HG02943 (cell line): ENCODE results near the gene ZNF121.
"Not testable (repeated sequence)": the region's sequence is repeated elsewhere in the genome, so short reads cannot be mapped to it uniquely, and the experiment has no call there.

Experiments
- ATAC-seq: cut with Tn5 transposase; IDR thresholded peaks from one replicate; pipeline ENCODE4 v1.9.1; 2021; ENCODE audit warnings: mild to moderate bottlenecking, low read depth, moderate library complexity; ENCODE audit not compliant: unreplicated experiment

Gene ZNF121

DNA sequence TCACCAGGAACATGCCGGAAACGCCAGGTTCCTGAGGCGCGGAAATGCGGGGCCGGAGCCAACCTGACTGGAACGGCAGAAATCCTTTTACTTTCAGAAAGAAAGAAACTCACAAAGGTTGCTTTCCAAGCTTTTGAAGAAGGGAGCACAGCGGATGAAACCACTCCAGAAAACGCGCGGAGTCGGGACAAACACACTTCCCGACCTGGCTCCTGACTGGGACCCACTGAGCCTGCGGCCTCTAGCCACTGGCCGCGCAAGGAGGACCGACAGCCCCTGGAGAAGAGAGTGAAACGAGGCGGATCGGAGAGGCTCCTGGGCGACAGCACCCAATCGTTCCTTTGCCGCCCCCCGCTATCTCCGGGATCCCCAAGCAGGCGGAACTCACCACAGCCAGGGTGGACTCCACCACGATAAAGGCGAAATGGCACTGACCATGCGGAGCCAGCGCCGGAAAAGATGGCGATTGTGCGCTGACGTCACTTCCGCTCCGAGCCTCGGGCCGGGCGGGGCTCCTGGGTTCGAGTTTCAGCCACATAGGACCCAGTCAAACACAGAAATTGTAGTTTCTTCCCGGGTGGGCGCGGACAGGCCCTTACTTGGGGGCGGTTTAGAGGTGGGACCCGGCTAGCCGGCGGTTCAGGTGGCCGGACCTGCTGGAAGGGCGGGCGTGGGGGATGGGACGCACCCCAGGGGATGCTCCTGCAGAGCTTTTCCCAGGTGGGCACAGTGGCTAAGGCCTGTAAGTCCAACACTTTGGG lies at the start of gene ZNF121:
ZNF121 (minus strand) TSS at position 432 of the 761 bp plus-strand sequence. CDS start 16,407 bp downstream, outside the sequence.
- ATAC-seq = peak; percentile 82

DNA sequence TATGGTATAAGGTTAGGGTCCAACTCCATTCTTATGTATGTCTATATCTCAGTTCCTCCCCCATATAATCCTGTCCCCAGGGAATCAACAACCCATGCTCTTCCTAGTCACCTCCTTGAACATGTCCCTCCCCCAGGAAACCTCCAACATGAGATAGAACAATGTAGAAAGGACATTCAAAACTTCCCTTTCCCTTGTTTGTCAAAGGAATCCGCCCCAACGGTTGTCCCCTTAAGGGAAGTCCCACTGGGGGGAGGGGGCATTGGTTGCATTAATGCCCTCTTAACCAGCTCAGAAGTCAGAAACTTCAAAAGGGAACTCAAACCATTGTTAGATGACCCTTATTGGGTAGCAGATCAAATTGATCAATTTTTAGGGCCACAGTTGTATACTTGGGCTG lies 43.6 kb upstream of the ZNF121 start:
- ATAC-seq = no peak

- no peak for ATAC-seq
Measured at GRCh38 chr19:9622531-9622930, 38.2 kb upstream of the ZNF121 start.

DNA sequence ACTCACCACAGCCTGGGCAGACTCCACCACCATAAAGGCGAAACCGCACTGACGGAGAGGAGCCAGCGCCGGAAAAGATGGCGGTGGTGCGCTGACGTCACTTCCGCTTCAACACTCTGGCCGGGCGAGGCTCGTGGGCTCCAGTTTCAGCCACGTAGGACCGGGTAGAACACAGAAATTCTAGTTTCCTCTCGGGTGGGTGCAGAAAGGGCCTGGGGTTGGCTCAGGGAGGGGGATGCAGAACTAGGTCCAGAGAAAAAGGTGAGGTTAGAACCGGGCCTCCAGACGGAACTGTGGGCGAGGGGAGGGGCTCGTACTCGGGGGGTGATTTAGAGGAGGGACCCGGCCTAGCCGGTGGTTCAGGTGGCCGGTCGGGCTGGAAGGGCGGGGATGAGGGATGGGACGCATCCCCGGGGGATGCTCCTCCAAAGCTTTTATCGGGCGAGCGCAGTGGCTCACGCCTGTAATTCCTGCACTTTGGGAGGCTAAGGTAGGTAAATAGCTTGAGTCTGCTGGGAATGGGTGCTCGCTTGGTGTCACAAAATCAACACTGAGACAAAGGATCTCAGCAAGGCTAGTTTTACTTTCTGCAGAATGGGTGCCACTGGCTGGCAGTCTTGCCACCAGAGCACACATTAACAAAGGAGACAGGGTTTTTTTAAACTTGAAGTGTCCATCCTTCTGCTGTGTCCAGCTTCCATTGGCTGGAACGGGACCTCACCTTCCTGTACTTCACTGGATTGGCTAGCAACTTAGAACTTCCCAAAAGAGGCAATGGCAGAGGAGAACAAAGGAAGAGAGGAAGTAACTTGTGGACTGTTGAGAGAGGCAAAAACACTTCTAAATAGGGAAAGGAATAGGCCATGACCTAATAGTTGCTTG lies 37.1 kb upstream of the ZNF121 start, which contains the start of gene ZNF561:
ZNF561 (minus strand) TSS at position 77 of the 882 bp plus-strand sequence. CDS start 1,776 bp downstream, outside the sequence.
- peak; percentile 79 for ATAC-seq

DNA sequence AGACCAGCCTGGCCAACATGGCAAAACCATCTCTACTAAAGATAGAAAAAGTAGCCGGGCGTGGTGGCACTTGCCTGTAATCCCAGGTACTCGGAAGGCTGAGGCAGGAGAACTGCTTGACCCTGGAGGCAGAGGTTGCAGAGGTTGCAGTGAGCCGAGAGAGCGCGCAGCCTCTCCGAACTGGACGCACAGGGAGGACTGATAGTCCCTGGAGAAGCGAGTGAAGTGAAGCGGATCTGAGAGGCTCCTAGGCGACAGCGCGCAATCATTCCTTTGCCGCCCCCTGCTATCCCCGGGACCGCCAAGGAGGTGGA lies 36.5 kb upstream of the ZNF121 start:
- ATAC-seq = no peak

- no peak for ATAC-seq
Measured at GRCh38 chr19:9615844-9616243, 31.5 kb upstream of the ZNF121 start.

- no peak for ATAC-seq
Measured at GRCh38 chr19:9610484-9611113, 26.3 kb upstream of the ZNF121 start.

DNA sequence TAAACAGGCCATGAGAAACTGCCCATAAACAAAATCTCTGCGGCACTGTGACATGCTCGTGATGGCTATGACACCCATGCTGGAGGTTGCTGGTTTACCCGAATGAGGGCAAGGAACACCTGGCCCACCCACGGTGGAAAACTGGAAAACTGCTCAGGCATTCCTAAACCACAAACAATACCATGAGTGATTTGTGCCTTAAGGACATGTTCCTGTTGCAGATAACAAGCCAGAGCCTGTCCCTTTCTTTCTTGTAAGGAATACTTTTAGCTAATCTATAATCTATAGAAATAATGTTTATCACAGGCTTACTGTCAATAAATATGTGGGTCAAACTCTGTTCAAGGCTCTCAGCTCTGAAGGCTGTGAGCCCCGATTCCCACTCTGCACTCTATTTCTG lies 24.6 kb upstream of the ZNF121 start:
- no peak for ATAC-seq

DNA sequence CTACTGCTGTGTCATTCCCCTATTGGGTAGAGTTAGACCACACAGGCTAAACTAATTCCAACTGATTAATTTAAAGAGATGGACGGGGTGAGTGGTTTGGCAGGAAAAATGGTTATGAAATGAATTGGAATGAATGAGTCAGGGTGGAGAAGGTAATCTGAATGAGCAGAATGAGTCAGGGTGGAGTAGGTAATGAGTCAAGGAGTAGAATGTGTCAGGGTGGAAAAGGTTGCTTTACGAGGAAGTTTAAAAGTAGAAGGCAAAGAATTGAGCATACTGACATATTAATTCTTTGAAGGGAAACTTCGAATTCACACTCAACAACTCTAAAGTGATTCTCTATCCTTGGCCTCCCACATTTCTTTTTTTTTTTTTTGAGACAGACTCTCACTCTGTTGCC lies 12.7 kb upstream of the ZNF121 start:
- ATAC-seq = no peak

- no peak for ATAC-seq
Measured at GRCh38 chr19:9586764-9587163, 2.5 kb upstream of the ZNF121 start.

GRCh38 chr19:9582081-9582725 lies 2.1 kb downstream of the ZNF121 start:
- ATAC-seq = not testable (repeated sequence)

GRCh38 chr19:9580728-9581127 lies 3.6 kb downstream of the ZNF121 start:
- no peak for ATAC-seq

DNA sequence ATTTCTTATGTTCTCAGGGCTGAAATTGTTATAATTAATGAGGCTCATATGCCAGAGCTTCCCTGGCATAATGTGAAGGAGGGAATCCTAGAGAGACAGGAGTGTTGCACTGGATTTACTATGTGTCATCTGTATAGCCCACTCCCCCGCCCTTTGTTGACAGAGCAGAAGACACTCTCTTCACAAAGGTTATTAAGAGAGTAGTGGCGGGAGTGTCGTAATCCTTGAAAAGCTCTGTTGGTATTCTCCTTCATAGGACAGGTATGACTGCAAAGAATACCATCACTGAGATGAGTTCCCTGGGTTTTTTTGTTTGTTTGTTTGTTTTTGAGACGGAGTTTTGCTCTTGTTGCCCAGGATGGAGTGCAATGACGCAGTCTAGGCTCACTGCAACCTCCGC lies 14.0 kb downstream of the ZNF121 start:
- no peak for ATAC-seq

DNA sequence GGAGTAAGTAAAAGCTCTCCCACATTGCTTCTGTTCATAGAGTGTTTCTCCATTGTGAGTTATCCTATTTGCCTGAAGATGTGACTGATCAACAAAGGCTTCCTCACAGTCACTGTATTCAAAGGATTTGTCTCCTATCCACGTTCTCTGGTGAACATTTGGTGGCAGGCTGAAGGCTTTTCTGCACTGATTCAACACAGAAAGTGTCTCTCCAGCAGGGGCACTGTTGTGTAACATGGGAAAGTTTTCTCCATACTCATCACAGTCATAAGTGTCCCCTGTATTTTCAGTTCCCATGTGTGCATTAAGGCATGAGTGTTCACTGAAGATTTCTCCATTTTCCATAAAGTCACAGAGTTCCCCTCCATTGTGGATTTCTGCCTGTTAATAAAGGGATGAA lies 17.6 kb downstream of the ZNF121 start:
- ATAC-seq = no peak

- no peak for ATAC-seq
Measured at GRCh38 chr19:9565900-9566705, 18.2 kb downstream of the ZNF121 start.

DNA sequence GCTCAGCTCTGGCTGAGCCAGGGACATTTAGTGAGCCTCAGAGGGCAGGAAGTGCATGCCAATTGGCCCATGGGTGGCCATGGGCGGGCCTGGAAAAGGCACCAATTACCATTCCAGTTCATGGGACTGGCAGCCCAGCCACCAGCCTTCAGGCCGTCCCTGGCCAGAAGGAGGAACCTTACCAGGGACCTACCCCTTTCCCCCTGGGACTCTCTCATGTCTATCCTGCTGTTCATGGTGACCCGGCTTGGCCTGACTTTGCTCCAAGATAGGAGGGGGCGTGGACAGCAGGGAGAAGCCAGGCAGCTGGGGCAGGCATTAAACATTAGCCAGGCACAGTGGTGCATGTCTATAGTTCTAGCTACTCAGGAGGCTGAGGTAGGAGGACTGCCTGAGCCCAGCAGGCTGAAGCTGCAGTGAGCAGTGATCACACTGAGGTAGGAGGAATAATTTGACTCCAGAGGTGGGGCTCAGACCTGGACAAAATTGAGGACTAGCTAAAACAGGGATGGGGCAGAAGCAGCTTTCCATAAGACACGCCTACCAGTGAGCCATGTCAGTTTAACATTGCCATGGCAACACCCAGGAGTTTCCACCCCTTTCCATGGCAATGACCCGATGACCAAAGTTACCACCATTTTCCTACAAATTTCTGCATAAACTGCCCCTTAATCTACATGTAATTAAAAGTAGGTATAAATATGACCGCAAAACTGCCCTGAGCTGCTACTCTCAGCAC lies 31.6 kb downstream of the ZNF121 start:
- ATAC-seq = no peak

DNA sequence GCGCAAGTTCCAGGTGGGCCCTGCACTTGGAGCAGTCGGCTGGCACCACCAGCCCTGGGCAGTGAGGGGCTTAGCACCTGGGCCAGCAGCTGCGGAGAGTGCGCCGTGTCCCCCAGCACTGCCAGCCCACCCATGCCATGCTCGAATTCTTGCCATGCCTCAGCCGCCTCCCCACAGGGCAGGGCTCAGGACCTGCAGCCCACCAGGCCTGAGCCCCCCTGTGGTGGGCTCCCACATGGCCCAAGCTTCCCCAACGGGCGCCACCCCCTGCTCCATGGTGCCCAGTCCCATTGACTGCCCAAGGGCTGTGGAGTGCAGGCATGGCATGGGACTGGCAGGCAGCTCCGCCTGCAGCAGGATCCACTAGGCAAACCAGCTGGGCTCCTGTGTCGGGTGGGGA lies 36.4 kb downstream of the ZNF121 start:
- ATAC-seq = no peak

- ATAC-seq = not testable (repeated sequence)
Measured at GRCh38 chr19:9541281-9541680, 43.0 kb downstream of the ZNF121 start.

GRCh38 chr19:9539921-9540320 lies 44.4 kb downstream of the ZNF121 start:
- ATAC-seq = not testable (repeated sequence)
